GM13976 (cell line): Measurements from ENCODE around the gene TUBA3C.

Source experiments
- DNase-seq: peaks from one replicate; pipeline ENCODE4 v3.0.0; 2012; ENCODE audit warnings: low spot score
- CTCF ChIP-seq: IDR thresholded peaks from 2 replicates; pipeline ENCODE4 v1.5.1; 2012; ENCODE audit warnings: borderline replicate concordance, mild to moderate bottlenecking; ENCODE audit not compliant: insufficient read depth; ENCODE audit errors: extremely low read depth, missing control alignments, control extremely low read depth
- in situ Hi-C: fragments of 300-500 bp; cut with MboI; formaldehyde crosslinking; loops from one replicate; pipeline ENCODE4 v1.12.0; 2022; ENCODE audit warnings: low sequenced_read_pairs, mixed read lengths, inconsistent platforms; ENCODE audit not compliant: unreplicated experiment

TUBA3C gene

GRCh38 chr13:19159761-19160420 is 21.7 kb downstream of the TUBA3C start:
- no peak for TF ChIP-seq CTCF
- no peak for DNase-seq
- in situ Hi-C loops = no loop called here

GRCh38 chr13:19159181-19159580 is 22.4 kb downstream of the TUBA3C start:
- in situ Hi-C loops = no loop called here
- DNase-seq = no peak
- no peak for TF ChIP-seq CTCF

- in situ Hi-C loops = no loop called here
- peak; percentile 12 for DNase-seq
- TF ChIP-seq CTCF = no peak
Observed at GRCh38 chr13:19158526-19159174, 23.0 kb downstream of the TUBA3C start.

- no peak for TF ChIP-seq CTCF
- in situ Hi-C loops = no loop called here
- peak; percentile 10 for DNase-seq
Observed at GRCh38 chr13:19158006-19158405, 23.6 kb downstream of the TUBA3C start.

- no peak for DNase-seq
- in situ Hi-C loops = no loop called here
- no peak for TF ChIP-seq CTCF
Observed at GRCh38 chr13:19157461-19157860, 24.2 kb downstream of the TUBA3C start.

- DNase-seq = peak; percentile 10
- in situ Hi-C loops = no loop called here
- TF ChIP-seq CTCF = no peak
Observed at GRCh38 chr13:19156013-19156825, 25.4 kb downstream of the TUBA3C start.
